Chondrocyte (in vitro differentiated cells): Measurements from ENCODE around the gene SNTG2. TPM values are rescaled to one million over a fixed set of nuclear protein-coding genes. Genes with fewer than 3 reads are reported as not detected.
A peak's percentile ranks its signal among the peaks of the same experiment; 100 is the strongest.
"Not testable (repeated sequence)": the region's sequence is repeated elsewhere in the genome, so short reads cannot be mapped to it uniquely, and the experiment has no call there.

ENCODE experiments used
- DNase-seq: peaks from one replicate; pipeline ENCODE4 v3.0.0; 2021; ENCODE audit warnings: mixed read lengths, low spot score
- H3K27ac Mint-ChIP-seq: one replicate; pipeline ENCODE4 v1.8.0; 2021; ENCODE audit warnings: mild to moderate bottlenecking, moderate library complexity, mixed read lengths; ENCODE audit not compliant: unreplicated experiment
- H3K27me3 Mint-ChIP-seq: 2 replicates; pipeline ENCODE4 v1.8.0; 2021; ENCODE audit warnings: low read depth, mixed read lengths
- H3K36me3 Mint-ChIP-seq: 2 replicates; pipeline ENCODE4 v1.8.0; 2021; ENCODE audit warnings: low read depth, mixed read lengths
- H3K4me1 Mint-ChIP-seq: 2 replicates; pipeline ENCODE4 v1.8.0; 2021; ENCODE audit warnings: low read depth, mild to moderate bottlenecking, mixed read lengths
- H3K4me3 Mint-ChIP-seq: one replicate; pipeline ENCODE4 v1.8.0; 2021; ENCODE audit warnings: mild to moderate bottlenecking, moderate library complexity, mixed read lengths; ENCODE audit not compliant: unreplicated experiment
- H3K9me3 Mint-ChIP-seq: 2 replicates; pipeline ENCODE4 v1.8.0; 2021; ENCODE audit warnings: low read depth, mixed read lengths
- total RNA-seq: library from RNA; stranded (reverse); gene quantifications from 3 replicates; pipeline ENCODE4 v1.2.1, GENCODE V29; 2021
- TF ChIP-seq, protein P1 (sequence below): fragments of 200-600 bp; sonication (generic); IDR thresholded peaks from 2 replicates; pipeline ENCODE4 v1.5.0; 2021; ENCODE audit warnings: antibody characterized with exemption, mild to moderate bottlenecking, moderate library complexity

Gene SNTG2
- total RNA-seq, 1 donor from 2014 or later = not detected

DNA sequence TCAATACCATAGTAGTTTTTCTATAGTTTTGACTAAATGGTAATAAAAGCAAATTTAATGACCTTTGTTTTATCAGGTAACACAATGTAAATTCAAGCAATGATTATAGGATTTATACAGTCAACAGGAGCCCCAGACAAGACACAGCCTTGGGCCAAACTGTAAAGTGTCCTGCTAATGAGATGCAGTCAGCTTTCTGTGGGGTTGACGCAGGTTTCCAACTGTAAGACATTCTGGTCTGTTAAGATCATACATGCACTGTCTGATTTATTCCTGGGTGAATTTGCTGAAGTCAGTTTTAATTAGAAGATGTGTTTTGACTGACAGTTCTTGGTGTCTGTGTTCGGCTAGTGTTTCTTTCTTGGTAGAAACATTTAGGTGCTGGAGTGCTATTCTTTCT is 180.3 kb downstream of the SNTG2 start:
- Mint-ChIP-seq H3K36me3 (no peaks in the 10 kb centered on the region), H3K4me1 (peaks cover 9% of the 10 kb centered on the region), H3K4me3 (no peak overlapping the region), H3K27me3 (no peaks in the 10 kb centered on the region), H3K27ac (no peak overlapping the region), H3K9me3 (no peaks in the 10 kb centered on the region)
- DNase-seq = no peak
- TF ChIP-seq, protein P1, sequence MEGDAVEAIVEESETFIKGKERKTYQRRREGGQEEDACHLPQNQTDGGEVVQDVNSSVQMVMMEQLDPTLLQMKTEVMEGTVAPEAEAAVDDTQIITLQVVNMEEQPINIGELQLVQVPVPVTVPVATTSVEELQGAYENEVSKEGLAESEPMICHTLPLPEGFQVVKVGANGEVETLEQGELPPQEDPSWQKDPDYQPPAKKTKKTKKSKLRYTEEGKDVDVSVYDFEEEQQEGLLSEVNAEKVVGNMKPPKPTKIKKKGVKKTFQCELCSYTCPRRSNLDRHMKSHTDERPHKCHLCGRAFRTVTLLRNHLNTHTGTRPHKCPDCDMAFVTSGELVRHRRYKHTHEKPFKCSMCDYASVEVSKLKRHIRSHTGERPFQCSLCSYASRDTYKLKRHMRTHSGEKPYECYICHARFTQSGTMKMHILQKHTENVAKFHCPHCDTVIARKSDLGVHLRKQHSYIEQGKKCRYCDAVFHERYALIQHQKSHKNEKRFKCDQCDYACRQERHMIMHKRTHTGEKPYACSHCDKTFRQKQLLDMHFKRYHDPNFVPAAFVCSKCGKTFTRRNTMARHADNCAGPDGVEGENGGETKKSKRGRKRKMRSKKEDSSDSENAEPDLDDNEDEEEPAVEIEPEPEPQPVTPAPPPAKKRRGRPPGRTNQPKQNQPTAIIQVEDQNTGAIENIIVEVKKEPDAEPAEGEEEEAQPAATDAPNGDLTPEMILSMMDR = no peak

DNA sequence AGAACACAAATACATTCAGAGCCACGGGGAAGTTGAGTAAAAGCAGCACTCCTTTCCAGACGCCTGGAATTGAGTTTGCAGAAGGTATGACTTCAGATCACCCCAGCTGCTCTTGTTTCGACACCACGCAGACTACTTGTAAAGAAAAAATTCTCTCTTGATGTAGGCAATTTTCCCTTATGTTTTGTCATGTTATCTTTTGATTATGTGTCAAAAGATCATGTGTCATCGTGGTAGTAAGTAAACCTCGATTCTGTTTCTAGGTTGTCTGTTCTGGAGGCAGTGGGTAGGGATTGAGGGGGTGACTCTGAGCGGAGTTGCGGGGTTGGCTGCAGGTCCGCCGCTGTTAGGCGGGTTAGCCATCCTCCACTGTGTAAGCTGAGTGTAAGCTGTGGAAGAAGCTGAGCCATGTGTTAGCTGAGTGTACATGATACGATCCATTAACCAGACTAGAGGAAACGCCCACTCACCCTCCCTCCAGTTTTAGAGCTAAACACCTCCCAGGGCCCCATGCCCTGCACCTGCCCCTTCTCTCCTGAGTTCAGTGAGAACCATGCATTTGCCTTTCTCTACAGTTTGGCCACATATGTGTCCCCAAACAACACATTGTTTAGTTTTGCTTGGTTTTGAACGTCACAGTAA is 181.8 kb downstream of the SNTG2 start:
- Mint-ChIP-seq H3K27me3 (peaks cover 7% of the 10 kb centered on the region), H3K36me3 (no peaks in the 10 kb centered on the region), H3K27ac (no peak overlapping the region), H3K4me3 (no peak overlapping the region), H3K4me1 (peaks cover 4% of the 10 kb centered on the region), H3K9me3 (no peaks in the 10 kb centered on the region)
- DNase-seq = no peak
- TF ChIP-seq, protein P1 = no peak

DNA sequence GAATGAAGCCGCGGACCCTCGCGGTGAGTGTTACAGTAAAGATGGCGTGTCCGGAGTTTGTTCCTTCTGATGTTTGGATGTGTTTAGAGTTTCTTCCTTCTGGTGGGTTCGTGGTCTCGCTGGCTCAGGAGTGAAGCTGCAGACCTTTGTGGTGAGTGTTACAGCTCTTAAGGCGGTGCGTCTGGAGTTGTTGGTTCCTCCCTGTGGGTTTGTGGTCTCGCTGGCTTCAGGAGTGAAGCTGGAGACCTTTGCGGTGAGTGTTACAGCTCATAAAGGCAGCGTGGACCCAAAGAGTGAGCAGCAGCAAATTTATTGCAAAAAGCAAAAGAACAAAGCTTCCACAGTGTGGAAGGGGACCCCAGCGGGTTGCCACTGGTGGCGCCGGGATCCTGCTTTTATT is 183.2 kb downstream of the SNTG2 start:
- H3K4me3 Mint-ChIP-seq, H3K4me1 Mint-ChIP-seq, H3K27ac Mint-ChIP-seq, H3K36me3 Mint-ChIP-seq, DNase-seq, H3K9me3 Mint-ChIP-seq: not testable (repeated sequence)
- peaks cover 14% of the 10 kb centered on the region for H3K27me3 Mint-ChIP-seq

DNA sequence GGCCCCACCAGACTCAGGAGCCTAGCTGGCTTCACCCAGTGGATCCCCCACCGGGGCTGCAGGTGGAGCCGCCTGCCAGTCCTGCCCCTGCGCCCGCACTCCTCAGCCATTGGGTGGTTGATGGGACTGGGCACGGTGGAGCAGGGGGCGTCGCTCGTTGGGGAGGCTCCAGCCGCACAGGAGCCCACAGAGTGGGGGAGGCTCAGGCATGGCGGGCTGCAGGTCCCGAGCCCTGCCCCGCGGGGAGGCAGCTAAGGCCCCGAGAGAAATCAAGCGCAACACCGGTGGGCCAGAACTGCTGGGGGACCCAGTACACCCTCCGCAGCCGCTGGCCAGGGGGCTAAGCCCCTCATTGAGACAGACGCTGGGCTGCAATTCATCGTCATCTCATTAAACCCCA is 184.0 kb downstream of the SNTG2 start:
- Mint-ChIP-seq H3K27ac (no peak overlapping the region), H3K9me3 (no peaks in the 10 kb centered on the region), H3K4me3 (no peak overlapping the region), H3K36me3 (no peaks in the 10 kb centered on the region), H3K27me3 (peaks cover 14% of the 10 kb centered on the region), H3K4me1 (peaks cover 4% of the 10 kb centered on the region)
- DNase-seq = no peak
- TF ChIP-seq, protein P1 = no peak

DNA sequence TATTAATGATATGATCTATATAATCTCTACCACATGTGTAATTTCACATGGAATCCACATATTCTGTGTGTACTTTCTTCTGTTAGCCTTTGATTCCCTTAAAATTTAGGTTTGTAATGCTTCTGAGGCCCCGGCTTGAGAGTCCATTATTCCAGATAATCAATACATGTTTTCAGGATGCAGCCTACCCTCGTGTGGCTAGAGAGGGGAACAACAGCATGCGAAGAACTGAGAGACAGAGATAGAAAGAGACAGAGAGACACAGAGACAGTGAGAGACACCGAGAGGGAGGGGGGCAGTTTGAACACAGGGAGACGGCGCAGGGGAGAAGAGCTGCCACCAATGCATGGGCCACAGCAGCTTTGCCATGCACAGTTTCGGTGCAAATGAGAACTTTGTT is 185.4 kb downstream of the SNTG2 start:
- Mint-ChIP-seq H3K27me3 (peaks cover 14% of the 10 kb centered on the region), H3K4me3 (no peak overlapping the region), H3K27ac (no peak overlapping the region), H3K4me1 (peaks cover 2% of the 10 kb centered on the region), H3K9me3 (no peaks in the 10 kb centered on the region), H3K36me3 (no peaks in the 10 kb centered on the region)
- no peak for DNase-seq
- TF ChIP-seq, protein P1 = peak; percentile 71

DNA sequence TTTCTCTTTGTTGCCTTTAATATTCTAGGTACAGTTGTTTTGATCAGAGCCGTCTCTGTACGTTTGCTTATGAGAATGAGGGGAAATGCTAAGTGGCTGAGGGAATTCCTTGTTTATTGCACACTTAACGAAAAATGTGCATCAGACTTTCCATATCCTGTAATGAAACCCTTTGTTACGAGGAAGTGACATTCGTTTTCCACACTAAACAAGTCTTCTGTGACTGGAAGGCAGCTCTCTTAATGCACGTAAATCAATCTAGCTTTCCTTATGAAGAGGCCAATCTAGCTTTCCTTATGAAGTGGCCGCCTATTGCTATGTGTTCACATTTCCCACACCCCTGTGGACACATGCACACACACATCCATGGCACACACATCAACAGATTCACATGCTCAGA is 186.2 kb downstream of the SNTG2 start:
- H3K4me3 Mint-ChIP-seq = no peak overlapping the region
- no peaks in the 10 kb centered on the region for H3K36me3 Mint-ChIP-seq
- DNase-seq = no peak
- no peaks in the 10 kb centered on the region for H3K4me1 Mint-ChIP-seq
- H3K27me3 Mint-ChIP-seq = peaks cover 14% of the 10 kb centered on the region
- TF ChIP-seq, protein P1 = no peak
- no peak overlapping the region for H3K27ac Mint-ChIP-seq
- no peaks in the 10 kb centered on the region for H3K9me3 Mint-ChIP-seq
